NCI-H82 treated with DMSO at 0.1 percent for 48 hours (cell line): ENCODE measurements around the gene TET3.

ENCODE experiments used
- DNase-seq: peaks from one replicate; lab custom pipeline; 2025; ENCODE audit not compliant: unreplicated experiment; lab: John Stamatoyannopoulos, UW

Gene TET3

DNA sequence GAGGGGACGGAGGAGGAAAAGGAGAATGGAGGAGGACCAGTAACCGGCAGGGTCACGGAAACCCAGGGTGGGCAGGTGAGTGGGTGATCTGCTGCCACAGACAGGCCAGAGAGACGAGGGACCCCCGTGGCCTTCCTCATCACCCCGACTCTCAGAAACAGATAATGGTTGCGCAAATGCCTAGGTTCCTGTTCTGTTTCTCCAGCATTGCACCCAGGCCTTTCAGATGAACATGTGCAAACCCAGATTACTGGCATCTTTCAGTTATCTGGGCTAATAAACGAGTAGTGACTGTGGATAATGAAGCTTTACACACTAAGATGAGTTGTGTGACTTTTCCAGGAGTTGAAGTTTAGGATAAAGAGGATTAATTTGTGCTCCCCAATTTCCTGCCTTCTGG, 46.5 kb downstream of the TET3 start:
- no peak for DNase-seq

DNA sequence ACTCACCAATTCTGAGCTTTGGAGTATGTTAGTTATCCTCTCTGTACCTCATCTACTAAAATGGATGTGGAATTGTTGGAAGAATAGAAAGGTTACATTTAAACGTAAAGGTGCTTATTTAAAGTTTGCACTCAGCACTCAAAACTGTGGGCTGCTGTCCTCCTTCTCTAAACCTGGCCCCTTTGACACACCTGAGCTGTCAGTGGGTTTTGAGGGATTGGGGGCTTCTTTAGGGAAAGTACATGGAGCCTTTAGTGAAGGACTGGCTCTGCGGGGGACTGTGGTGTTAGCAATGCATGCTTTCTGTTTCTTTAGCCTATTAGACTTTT, 47.2 kb downstream of the TET3 start:
- no peak for DNase-seq

DNA sequence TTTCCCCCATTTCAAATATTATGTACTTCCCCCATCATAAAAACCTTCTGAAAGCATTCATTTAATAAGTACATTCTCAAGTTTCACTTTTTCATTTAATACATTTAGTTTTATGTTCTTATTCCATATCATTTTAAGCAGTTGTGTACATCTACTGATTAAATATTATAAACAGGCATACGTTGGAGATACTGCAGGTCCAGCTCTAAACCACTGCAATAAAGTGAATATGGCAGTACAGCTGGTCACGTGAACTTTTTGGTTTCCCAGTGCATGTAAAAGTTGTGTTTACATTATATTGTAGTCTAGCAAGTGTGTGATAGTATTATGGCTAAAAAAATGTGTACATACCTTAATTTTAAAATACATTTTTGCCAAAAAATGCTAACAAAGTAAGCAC, 48.7 kb downstream of the TET3 start:
- no peak for DNase-seq
